RCC 7860 (cell line): ENCODE measurements around the gene ATF5.
A peak's percentile ranks its signal among the peaks of the same experiment; 100 is the strongest.

ENCODE experiments used
- DNase-seq: peaks from one replicate; pipeline ENCODE4 v3.0.0-alpha.2; 2015; ENCODE audit warnings: low spot score
- FAIRE-seq: peaks from 2 replicates; lab custom pipeline; 2012; peaks lifted over from hg19 to GRCh38; lab: Jason Lieb, UNC

Gene ATF5

GRCh38 chr19:49894011-49894664 is 34.9 kb upstream of the ATF5 start:
- DNase-seq (no peak), FAIRE-seq (no peak)

GRCh38 chr19:49894879-49895565 is 34.0 kb upstream of the ATF5 start:
- FAIRE-seq (no peak), DNase-seq (no peak)

- DNase-seq (no peak), FAIRE-seq (no peak)
Observed at GRCh38 chr19:49895566-49896297, 33.3 kb upstream of the ATF5 start.

- FAIRE-seq = peak; percentile 83
- peak; percentile 87 for DNase-seq
Observed at GRCh38 chr19:49896863-49897621, 32.0 kb upstream of the ATF5 start, which contains the start of gene IL4I1. IL4I1 (minus strand) TSS chr19:49896887; CDS start chr19:49896160, 727 bp downstream.

- DNase-seq = no peak
- FAIRE-seq = no peak
Observed at GRCh38 chr19:49904136-49904535, 24.9 kb upstream of the ATF5 start.

- no peak for FAIRE-seq
- DNase-seq = no peak
Observed at GRCh38 chr19:49906879-49907564, 22.0 kb upstream of the ATF5 start.

- FAIRE-seq (no peak), DNase-seq (no peak)
Observed at GRCh38 chr19:49907745-49908446, 21.1 kb upstream of the ATF5 start.

- FAIRE-seq (no peak), DNase-seq (no peak)
Observed at GRCh38 chr19:49908480-49909420, 20.3 kb upstream of the ATF5 start.

- FAIRE-seq (no peak), DNase-seq (no peak)
Observed at GRCh38 chr19:49910179-49910578, 18.8 kb upstream of the ATF5 start.

GRCh38 chr19:49911381-49912145 is 17.4 kb upstream of the ATF5 start:
- DNase-seq = no peak
- FAIRE-seq = no peak

GRCh38 chr19:49912965-49913685 is 15.9 kb upstream of the ATF5 start:
- FAIRE-seq = no peak
- no peak for DNase-seq

- FAIRE-seq = no peak
- DNase-seq = no peak
Observed at GRCh38 chr19:49913720-49914119, 15.3 kb upstream of the ATF5 start.

- FAIRE-seq (no peak), DNase-seq (no peak)
Observed at GRCh38 chr19:49915271-49915670, 13.7 kb upstream of the ATF5 start.

- FAIRE-seq (no peak), DNase-seq (no peak)
Observed at GRCh38 chr19:49916839-49917733, 11.9 kb upstream of the ATF5 start.

GRCh38 chr19:49918089-49918488 is 10.9 kb upstream of the ATF5 start:
- DNase-seq (no peak), FAIRE-seq (no peak)

- FAIRE-seq (no peak), DNase-seq (no peak)
Observed at GRCh38 chr19:49920624-49921363, 8.2 kb upstream of the ATF5 start.
